MM.1S (cell line): ENCODE data around the gene SLC38A3.

ENCODE experiments used
- DNase-seq: peaks from one replicate; pipeline ENCODE4 v3.0.0-alpha.2; 2015
- H2AFZ ChIP-seq: fragments of 300-600 bp; sonication (generic); 2 replicates; pipeline ENCODE4 v1.6.0; 2016; ENCODE audit warnings: antibody characterized with exemption, low read length
- H3F3A ChIP-seq: fragments of 300-600 bp; sonication (generic); 2 replicates; pipeline ENCODE4 v1.6.1; 2016; ENCODE audit warnings: mild to moderate bottlenecking, antibody characterized with exemption, low read length, moderate library complexity, mixed read lengths; ENCODE audit not compliant: insufficient read depth
- H3K27ac ChIP-seq: fragments of 300-600 bp; sonication (generic); 2 replicates; pipeline ENCODE4 v1.5.1; 2016; ENCODE audit warnings: mild to moderate bottlenecking, low read length
- H3K27me3 ChIP-seq: fragments of 300-600 bp; sonication (generic); replicated peaks from 2 replicates; pipeline ENCODE4 v1.6.0; 2016; ENCODE audit warnings: low read length; ENCODE audit not compliant: insufficient read depth
- H3K36me3 ChIP-seq: fragments of 300-600 bp; sonication (generic); replicated peaks from 2 replicates; pipeline ENCODE4 v1.6.1; 2016; ENCODE audit warnings: mild to moderate bottlenecking, low read length, mixed read lengths; ENCODE audit not compliant: insufficient read depth
- H3K4me1 ChIP-seq: fragments of 300-600 bp; sonication (generic); 2 replicates; pipeline ENCODE4 v1.6.1; 2016; ENCODE audit warnings: low read length, mixed read lengths
- H3K4me2 ChIP-seq: fragments of 300-600 bp; sonication (generic); 2 replicates; pipeline ENCODE4 v1.6.0; 2016; ENCODE audit warnings: low read depth, low read length
- H3K4me3 ChIP-seq: fragments of 300-600 bp; sonication (generic); 2 replicates; pipeline ENCODE4 v1.5.1; 2016; ENCODE audit warnings: low read length, mixed read lengths
- H3K79me2 ChIP-seq: fragments of 300-600 bp; sonication (generic); 2 replicates; pipeline ENCODE4 v1.6.1; 2016; ENCODE audit warnings: mixed run types, low read length, mixed read lengths
- H3K9ac ChIP-seq: fragments of 300-600 bp; sonication (generic); 2 replicates; pipeline ENCODE4 v1.6.1; 2016; ENCODE audit warnings: low read length, mixed read lengths
- H3K9me2 ChIP-seq: fragments of 300-600 bp; sonication (generic); replicated peaks from 2 replicates; pipeline ENCODE4 v1.6.1; 2016; ENCODE audit warnings: mild to moderate bottlenecking, low read length, mixed read lengths; ENCODE audit not compliant: insufficient read depth
- H3K9me3 ChIP-seq: fragments of 300-600 bp; sonication (generic); replicated peaks from 2 replicates; pipeline ENCODE4 v1.6.1; 2016; ENCODE audit warnings: mild to moderate bottlenecking, low read length, mixed read lengths; ENCODE audit not compliant: insufficient read depth
- H4K20me1 ChIP-seq: fragments of 300-600 bp; sonication (generic); 2 replicates; pipeline ENCODE4 v1.6.1; 2016; ENCODE audit warnings: mild to moderate bottlenecking, low read length, moderate library complexity, mixed read lengths; ENCODE audit not compliant: insufficient read depth
- EZH2 ChIP-seq: fragments of 300-600 bp; sonication (generic); optimal IDR thresholded peaks from 2 replicates; pipeline ENCODE3; 2017; ENCODE audit warnings: low read depth, mild to moderate bottlenecking, antibody characterized with exemption, low read length, mixed read lengths
- EZH2phosphoT487 ChIP-seq: fragments of 300-600 bp; sonication (generic); IDR thresholded peaks from 2 replicates; pipeline ENCODE4 v1.6.1; 2018; ENCODE audit warnings: antibody characterized with exemption, low read length
- TF ChIP-seq, protein P1 (sequence below): fragments of 300-600 bp; sonication (generic); IDR thresholded peaks from 2 replicates; pipeline ENCODE4 v1.5.1; 2016; ENCODE audit warnings: antibody characterized with exemption, low read length, mixed read lengths

Gene SLC38A3

GRCh38 chr3:50169232-50169832, 35.7 kb upstream of the SLC38A3 start:
- H3K27me3 ChIP-seq = peaks cover 59% of the 10 kb centered on the region
- H3K9ac ChIP-seq = no peak overlapping the region
- H3K79me2 ChIP-seq = no peaks in the 10 kb centered on the region
- H3K36me3 ChIP-seq = no peaks in the 10 kb centered on the region
- no peak for DNase-seq
- no peaks in the 10 kb centered on the region for H3K4me1 ChIP-seq
- no peak for TF ChIP-seq EZH2phosphoT487
- TF ChIP-seq, protein P1, sequence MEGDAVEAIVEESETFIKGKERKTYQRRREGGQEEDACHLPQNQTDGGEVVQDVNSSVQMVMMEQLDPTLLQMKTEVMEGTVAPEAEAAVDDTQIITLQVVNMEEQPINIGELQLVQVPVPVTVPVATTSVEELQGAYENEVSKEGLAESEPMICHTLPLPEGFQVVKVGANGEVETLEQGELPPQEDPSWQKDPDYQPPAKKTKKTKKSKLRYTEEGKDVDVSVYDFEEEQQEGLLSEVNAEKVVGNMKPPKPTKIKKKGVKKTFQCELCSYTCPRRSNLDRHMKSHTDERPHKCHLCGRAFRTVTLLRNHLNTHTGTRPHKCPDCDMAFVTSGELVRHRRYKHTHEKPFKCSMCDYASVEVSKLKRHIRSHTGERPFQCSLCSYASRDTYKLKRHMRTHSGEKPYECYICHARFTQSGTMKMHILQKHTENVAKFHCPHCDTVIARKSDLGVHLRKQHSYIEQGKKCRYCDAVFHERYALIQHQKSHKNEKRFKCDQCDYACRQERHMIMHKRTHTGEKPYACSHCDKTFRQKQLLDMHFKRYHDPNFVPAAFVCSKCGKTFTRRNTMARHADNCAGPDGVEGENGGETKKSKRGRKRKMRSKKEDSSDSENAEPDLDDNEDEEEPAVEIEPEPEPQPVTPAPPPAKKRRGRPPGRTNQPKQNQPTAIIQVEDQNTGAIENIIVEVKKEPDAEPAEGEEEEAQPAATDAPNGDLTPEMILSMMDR = no peak
- TF ChIP-seq EZH2 = no peak
- no peaks in the 10 kb centered on the region for H3K9me2 ChIP-seq
- H3K4me2 ChIP-seq = no peak overlapping the region
- H3K27ac ChIP-seq = no peak overlapping the region
- no peaks in the 10 kb centered on the region for H3F3A ChIP-seq
- no peak overlapping the region for H3K4me3 ChIP-seq
- H2AFZ ChIP-seq = no peak overlapping the region
- H4K20me1 ChIP-seq = no peaks in the 10 kb centered on the region
- H3K9me3 ChIP-seq = no peaks in the 10 kb centered on the region

DNA sequence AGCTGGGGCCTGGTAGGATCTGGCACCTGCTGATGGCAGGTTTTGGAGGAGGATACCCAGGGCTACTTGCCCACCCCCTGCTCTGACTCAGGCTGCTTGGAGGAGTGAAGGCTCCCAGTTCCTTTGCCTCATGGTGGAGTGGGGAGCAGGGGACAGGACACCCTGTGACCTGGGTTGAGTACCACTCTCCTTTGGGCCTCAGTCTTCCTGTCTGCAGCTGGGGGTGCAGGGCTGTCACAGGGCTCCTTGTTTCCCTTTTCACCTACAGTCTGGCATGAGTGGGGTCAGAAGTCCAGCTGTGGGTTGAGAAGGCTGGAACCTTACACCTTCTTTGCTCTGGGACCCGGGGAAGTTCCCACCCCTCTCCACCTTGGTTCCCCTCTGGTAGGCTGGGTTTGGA, 35.2 kb upstream of the SLC38A3 start:
- no peak overlapping the region for H3K4me2 ChIP-seq
- TF ChIP-seq EZH2 = no peak
- TF ChIP-seq, protein P1 = no peak
- TF ChIP-seq EZH2phosphoT487 = no peak
- no peaks in the 10 kb centered on the region for H3K4me1 ChIP-seq
- H3K27ac ChIP-seq = no peak overlapping the region
- H3K27me3 ChIP-seq = peaks cover 53% of the 10 kb centered on the region
- no peaks in the 10 kb centered on the region for H3K9me2 ChIP-seq
- H3K79me2 ChIP-seq = no peaks in the 10 kb centered on the region
- no peaks in the 10 kb centered on the region for H3F3A ChIP-seq
- H3K4me3 ChIP-seq = no peak overlapping the region
- no peak overlapping the region for H2AFZ ChIP-seq
- no peaks in the 10 kb centered on the region for H3K9me3 ChIP-seq
- no peaks in the 10 kb centered on the region for H4K20me1 ChIP-seq
- H3K36me3 ChIP-seq = no peaks in the 10 kb centered on the region
- no peak for DNase-seq
- no peak overlapping the region for H3K9ac ChIP-seq

DNA sequence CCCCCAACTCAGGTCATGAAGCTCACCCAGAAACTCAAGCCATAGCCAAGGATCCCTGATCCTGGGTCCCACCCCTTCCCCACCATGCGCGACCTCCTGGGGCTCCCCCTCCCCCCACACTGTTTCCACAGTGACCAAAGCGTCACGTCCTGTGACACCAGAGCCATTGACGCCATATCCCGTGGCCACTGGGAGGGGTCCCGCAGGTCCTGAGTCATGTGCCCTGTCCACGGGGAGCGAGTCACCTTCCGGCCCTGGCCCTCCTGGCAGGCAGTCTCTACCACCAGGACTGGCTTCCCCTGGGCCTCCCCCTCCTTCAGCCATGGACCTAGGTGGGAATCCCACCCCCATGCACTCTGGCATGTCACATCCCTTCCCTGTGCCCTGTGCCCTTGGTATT, 34.4 kb upstream of the SLC38A3 start:
- Histone ChIP-seq H3K9ac (no peak overlapping the region), H3K4me1 (no peaks in the 10 kb centered on the region), H3K27me3 (peaks cover 46% of the 10 kb centered on the region), H3K79me2 (no peaks in the 10 kb centered on the region), H2AFZ (no peak overlapping the region), H4K20me1 (no peaks in the 10 kb centered on the region), H3F3A (no peaks in the 10 kb centered on the region), H3K27ac (no peak overlapping the region), H3K4me2 (no peak overlapping the region), H3K9me3 (no peaks in the 10 kb centered on the region), H3K36me3 (no peaks in the 10 kb centered on the region), H3K9me2 (no peaks in the 10 kb centered on the region), H3K4me3 (no peak overlapping the region)
- no peak for TF ChIP-seq EZH2phosphoT487
- TF ChIP-seq EZH2 = no peak
- TF ChIP-seq, protein P1 = no peak
- no peak for DNase-seq
